ENCODE results near the gene TAS2R13.

The TAS2R13 gene

GRCh38 chr12:10867381-10867780 lies 42.0 kb downstream of the TAS2R13 start:
- no peak for DNase-seq (ENCODE audit: low spot score)

DNA sequence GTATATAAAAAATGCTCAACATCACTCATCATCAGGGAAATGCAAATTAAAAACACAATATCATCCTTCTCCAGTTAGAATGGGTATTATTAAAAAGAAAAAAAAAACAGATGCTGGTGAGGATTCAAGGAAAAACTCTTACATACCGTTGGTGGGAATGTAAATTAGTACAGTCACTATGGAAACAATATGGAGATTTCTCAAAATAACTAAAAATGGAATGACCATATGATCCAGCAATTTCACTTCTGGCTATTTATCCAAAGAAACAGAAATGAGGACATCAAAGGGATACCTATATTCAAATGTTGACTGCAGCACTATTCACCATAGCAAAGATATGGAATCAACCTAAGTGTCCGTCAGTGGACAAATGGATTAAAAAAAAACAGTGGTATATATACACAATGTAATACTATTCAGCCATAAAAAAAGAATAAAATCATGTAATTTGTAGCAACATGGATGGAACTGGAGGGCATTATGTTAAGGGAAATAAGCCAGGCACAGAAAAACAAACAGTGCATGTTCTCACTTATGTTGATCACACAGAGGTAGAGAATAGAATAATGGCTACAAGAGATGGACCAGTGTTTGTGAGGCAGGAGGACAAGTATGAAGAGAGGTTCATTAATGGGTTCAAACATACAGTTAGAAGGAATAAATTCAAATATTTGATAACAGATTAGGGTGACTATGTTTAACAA lies 45.7 kb downstream of the TAS2R13 start:
- no peak for DNase-seq (ENCODE audit: low spot score)

GRCh38 chr12:10861366-10861765 lies 48.0 kb downstream of the TAS2R13 start:
- no peak for DNase-seq (ENCODE audit: low spot score)

Measured in hepatic stellate cell (primary cell).